ENCODE results near the gene CENPV.

- TF ChIP-seq EZH2phosphoT487 (conservative IDR thresholded peaks at IDR 0.05; ENCODE audit: low read length) (no peak), CTCF (IDR thresholded peaks at IDR 0.05; ENCODE audit: insufficient read depth, low read length, poor library complexity, severe bottlenecking) (no peak)
These were observed 33.3 kb downstream of the CENPV start for GRCh38 chr17:16319969-16320368.

Measured in SU-DHL-6 (cell line).